Parathyroid adenoma (tissue), 2 donors: ENCODE results near the gene VPS35.

Experiments used
- H2AFZ ChIP-seq: fragments of 300-600 bp; sonication (generic); one replicate; pipeline ENCODE4 v1.7.0; 2017; ENCODE audit warnings: antibody characterized with exemption, mild to moderate bottlenecking
- H3K27ac ChIP-seq: fragments of 300-600 bp; sonication (generic); one replicate; pipeline ENCODE4 v1.7.0; 2017
- H3K27me3 ChIP-seq: fragments of 300-600 bp; sonication (generic); one replicate; pipeline ENCODE4 v1.7.0; 2017; ENCODE audit warnings: low read length; ENCODE audit not compliant: control insufficient read depth, insufficient read depth
- H3K36me3 ChIP-seq: fragments of 300-600 bp; sonication (generic); one replicate; pipeline ENCODE4 v1.7.0; 2017; ENCODE audit warnings: low read length; ENCODE audit not compliant: control insufficient read depth, insufficient read depth
- H3K4me1 ChIP-seq: fragments of 300-600 bp; sonication (generic); one replicate; pipeline ENCODE4 v1.7.0; 2017; ENCODE audit warnings: control low read depth
- H3K4me2 ChIP-seq: fragments of 300-600 bp; sonication (generic); one replicate; pipeline ENCODE4 v1.7.0; 2017; ENCODE audit warnings: low read length
- H3K4me3 ChIP-seq: fragments of 300-600 bp; sonication (generic); one replicate; pipeline ENCODE4 v1.7.0; 2017; ENCODE audit warnings: low read depth, low read length
- H3K79me2 ChIP-seq: fragments of 300-600 bp; sonication (generic); one replicate; pipeline ENCODE4 v1.7.0; 2017; ENCODE audit warnings: control low read depth
- H3K9ac ChIP-seq: fragments of 300-600 bp; sonication (generic); one replicate; pipeline ENCODE4 v1.7.0; 2017; ENCODE audit warnings: mild to moderate bottlenecking
- H3K9me3 ChIP-seq: fragments of 300-600 bp; sonication (generic); one replicate; pipeline ENCODE4 v1.7.0; 2017; ENCODE audit warnings: low read length; ENCODE audit not compliant: control insufficient read depth
- CTCF ChIP-seq: fragments of 300-600 bp; sonication (generic); IDR thresholded peaks from one replicate; pipeline ENCODE4 v1.7.0; 2017; ENCODE audit warnings: antibody characterized with exemption, mild to moderate bottlenecking
- donor health status: primary hyperparathyroidism.

VPS35 gene

GRCh38 chr16:46673320-46674013, 15.5 kb downstream of the VPS35 start:
- H3K36me3 ChIP-seq, result no peaks in the 10 kb centered on the region
- H3K9ac ChIP-seq, result no peak overlapping the region

GRCh38 chr16:46662123-46662522, 26.9 kb downstream of the VPS35 start:
- no peak overlapping the region for H3K9ac ChIP-seq
- TF ChIP-seq CTCF, result no peak
- no peaks in the 10 kb centered on the region for H3K9me3 ChIP-seq
- H2AFZ ChIP-seq, result no peak overlapping the region
- no peaks in the 10 kb centered on the region for H3K27me3 ChIP-seq
- no peak overlapping the region for H3K4me3 ChIP-seq
- no peaks in the 10 kb centered on the region for H3K36me3 ChIP-seq
- H3K4me2 ChIP-seq, result no peak overlapping the region
- no peaks in the 10 kb centered on the region for H3K4me1 ChIP-seq
- H3K27ac ChIP-seq, result no peak overlapping the region
- H3K79me2 ChIP-seq, result no peaks in the 10 kb centered on the region

More at GRCh38 chr16:46673320-46674013, 15.5 kb downstream of the VPS35 start:
- Histone ChIP-seq H3K4me3 (no peak overlapping the region), H3K79me2 (no peaks in the 10 kb centered on the region), H3K27me3 (no peaks in the 10 kb centered on the region), H2AFZ (no peak overlapping the region), H3K9me3 (no peaks in the 10 kb centered on the region), H3K4me2 (no peak overlapping the region), H3K4me1 (no peaks in the 10 kb centered on the region), H3K27ac (no peak overlapping the region)
- TF ChIP-seq CTCF, result peak; percentile 76

- Histone ChIP-seq H3K4me3 (no peak overlapping the region), H2AFZ (no peak overlapping the region), H3K9me3 (no peaks in the 10 kb centered on the region), H3K4me2 (no peak overlapping the region), H3K27ac (no peak overlapping the region), H3K4me1 (no peaks in the 10 kb centered on the region), H3K79me2 (no peaks in the 10 kb centered on the region), H3K36me3 (no peaks in the 10 kb centered on the region), H3K9ac (no peak overlapping the region), H3K27me3 (no peaks in the 10 kb centered on the region)
- TF ChIP-seq CTCF, result no peak
Measured at GRCh38 chr16:46658925-46659324, 30.1 kb downstream of the VPS35 start.

GRCh38 chr16:46651305-46651704, 37.7 kb downstream of the VPS35 start:
- no peak overlapping the region for H3K4me3 ChIP-seq
- H3K9me3 ChIP-seq, result no peaks in the 10 kb centered on the region
- no peaks in the 10 kb centered on the region for H3K36me3 ChIP-seq
- TF ChIP-seq CTCF, result no peak
- no peak overlapping the region for H3K4me2 ChIP-seq
- H3K4me1 ChIP-seq, result no peaks in the 10 kb centered on the region
- no peak overlapping the region for H2AFZ ChIP-seq
- H3K27ac ChIP-seq, result no peak overlapping the region
- H3K27me3 ChIP-seq, result no peaks in the 10 kb centered on the region
- no peak overlapping the region for H3K9ac ChIP-seq
- H3K79me2 ChIP-seq, result no peaks in the 10 kb centered on the region

- H3K9ac ChIP-seq, result no peak overlapping the region
- H3K36me3 ChIP-seq, result no peaks in the 10 kb centered on the region
- no peak for TF ChIP-seq CTCF
- H3K27me3 ChIP-seq, result no peaks in the 10 kb centered on the region
- H3K9me3 ChIP-seq, result no peaks in the 10 kb centered on the region
- no peak overlapping the region for H3K4me3 ChIP-seq
- no peaks in the 10 kb centered on the region for H3K79me2 ChIP-seq
- H3K4me1 ChIP-seq, result no peaks in the 10 kb centered on the region
- no peak overlapping the region for H3K4me2 ChIP-seq
- H3K27ac ChIP-seq, result no peak overlapping the region
- H2AFZ ChIP-seq, result no peak overlapping the region
Measured at GRCh38 chr16:46650254-46650623, 38.7 kb downstream of the VPS35 start.
